IPS-11a (cell line): ENCODE data around the gene ITPK1.

Source experiments
- H3K4me3 ChIP-seq: one replicate; pipeline ENCODE4 v1.5.1; 2013; ENCODE audit warnings: low read depth, low read length, control low read depth

The ITPK1 gene

DNA sequence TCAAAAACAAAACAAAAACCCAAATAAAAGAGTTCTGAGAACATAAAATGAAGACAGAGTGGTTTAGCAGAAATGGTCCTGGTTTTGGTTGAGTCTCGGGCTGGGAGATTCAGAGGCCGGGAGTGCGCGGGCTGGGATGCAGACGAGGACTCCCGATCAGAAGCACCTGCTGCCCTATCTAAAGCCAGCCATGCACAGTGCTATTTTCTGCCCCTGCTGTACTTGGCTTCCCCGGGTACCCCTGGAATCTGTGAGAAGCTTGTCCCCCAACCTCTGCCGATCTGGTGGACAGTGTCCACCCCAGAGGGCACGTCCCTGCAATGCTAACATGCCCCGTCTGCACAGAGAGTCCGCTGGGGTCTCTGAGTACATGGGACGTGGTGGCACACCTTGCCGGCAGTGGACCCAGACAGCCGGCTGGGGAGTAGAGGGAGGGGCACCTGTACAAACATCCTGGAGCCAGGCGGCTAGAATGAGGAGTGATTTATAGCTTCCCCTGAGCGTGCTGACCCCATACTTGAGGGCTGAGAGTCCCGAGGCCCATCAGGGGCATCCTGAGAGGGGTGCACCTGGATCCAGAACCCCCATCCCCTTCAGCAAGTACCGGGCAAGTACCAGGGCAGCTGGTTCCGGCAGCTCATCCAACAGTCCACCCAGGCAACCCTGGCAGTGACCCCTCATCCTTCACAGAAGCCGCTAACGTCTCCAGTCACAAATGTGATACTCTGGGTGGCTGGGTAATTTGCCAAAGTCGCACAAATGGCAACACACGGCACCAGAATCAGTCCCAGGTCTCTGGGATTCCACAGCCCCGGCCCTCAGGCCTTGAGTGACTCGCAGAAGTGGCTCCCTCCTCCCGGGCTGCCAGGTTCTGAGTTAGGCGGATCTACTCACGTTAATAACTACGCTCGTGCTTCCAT, 155.7 kb downstream of the ITPK1 start:
- H3K4me3 ChIP-seq: no peak overlapping the region

DNA sequence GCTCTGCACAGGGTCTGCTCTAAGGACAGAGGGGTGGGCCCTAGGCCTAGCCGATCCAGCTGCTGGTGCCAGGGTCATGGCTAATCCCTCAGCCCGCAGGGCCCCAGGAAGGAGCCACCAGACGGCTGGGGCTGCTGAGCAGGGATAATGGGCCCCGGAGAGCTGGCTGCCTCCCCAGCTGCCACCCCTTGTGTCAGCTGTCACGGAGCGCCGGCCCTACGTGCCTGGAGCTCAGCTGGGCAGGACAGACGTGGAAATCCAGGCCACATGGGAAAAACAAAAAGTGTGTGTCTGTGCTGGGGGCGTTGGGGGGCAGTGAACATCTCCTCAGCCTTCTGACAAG, 156.6 kb downstream of the ITPK1 start:
- no peak overlapping the region for H3K4me3 ChIP-seq

DNA sequence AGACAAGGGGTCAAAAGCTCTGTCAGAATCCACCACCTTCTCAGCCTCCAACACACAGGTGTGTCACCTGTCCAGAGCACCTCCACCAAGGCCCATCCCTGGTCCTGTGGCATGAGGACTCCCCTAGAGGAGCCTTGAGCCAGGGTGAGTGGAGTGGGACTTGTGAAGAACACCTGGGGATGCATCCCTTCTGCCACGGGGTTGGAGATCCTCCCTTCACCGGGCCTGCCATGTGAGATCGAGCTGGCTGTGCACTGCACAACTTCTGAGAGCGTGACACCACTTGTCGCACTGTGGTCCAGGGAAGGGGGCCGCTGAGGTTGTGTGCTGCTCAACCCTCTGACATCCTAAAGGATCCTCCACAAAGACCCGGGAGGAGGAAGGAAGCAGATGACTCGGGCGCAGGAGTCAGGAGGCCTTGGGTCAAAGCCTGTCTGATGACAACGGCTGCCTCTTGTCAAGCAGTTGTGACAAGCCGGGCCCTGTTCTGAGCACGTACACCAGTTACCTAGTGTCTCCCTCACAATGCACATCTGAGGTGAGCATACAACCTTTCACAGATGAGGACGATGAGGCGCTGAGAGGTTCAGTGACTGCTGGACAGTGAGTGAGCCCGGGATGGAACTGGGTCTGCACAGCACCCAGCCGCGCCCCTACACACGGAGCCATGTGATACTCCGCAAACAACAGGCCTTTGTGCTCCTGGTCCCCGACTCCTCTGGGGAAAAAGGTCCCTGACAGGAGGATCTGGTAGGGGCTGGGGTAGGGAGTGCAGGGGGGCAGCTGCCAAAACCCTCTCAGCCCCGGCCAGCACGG, 157.1 kb downstream of the ITPK1 start:
- H3K4me3 ChIP-seq: no peak overlapping the region

DNA sequence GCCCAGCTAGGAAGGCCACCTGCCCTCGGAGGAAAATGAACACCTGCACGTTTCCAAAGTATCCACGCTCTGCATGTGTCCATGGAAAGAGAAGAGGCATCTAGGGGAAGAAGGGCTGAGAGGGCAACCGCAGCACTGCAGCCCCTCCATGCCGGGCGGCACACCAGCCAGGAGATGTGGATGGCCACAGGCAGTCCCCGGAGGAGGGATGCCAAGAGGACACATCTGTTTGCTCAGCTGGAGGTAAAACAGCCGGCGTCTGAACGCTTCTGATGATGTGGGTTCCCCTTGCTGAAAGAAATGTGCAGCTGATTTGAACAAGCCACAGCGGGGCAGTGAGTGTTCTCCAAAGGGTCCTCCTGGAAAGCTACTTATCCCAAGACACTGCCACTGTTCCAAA, 158.8 kb downstream of the ITPK1 start:
- H3K4me3 ChIP-seq: no peak overlapping the region

DNA sequence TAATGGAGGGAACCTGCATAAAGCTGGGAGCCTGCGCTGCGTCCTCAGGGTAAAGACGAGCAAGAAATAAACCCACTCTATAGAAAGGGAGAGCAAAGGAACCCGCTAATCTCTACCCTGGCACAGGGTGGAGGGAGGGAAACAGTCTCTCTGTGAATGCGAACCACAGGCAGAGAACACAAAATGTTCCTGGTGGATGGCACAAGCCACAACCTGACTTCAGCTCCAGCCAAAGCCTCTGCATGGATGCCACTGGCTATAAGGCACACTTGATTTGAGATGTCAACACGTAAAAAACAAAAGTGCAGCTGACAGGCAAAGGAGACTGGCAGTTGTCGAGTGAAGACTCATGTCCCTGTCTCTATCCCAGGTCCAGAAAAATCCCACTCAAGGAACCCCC, 160.3 kb downstream of the ITPK1 start:
- H3K4me3 ChIP-seq: no peak overlapping the region

DNA sequence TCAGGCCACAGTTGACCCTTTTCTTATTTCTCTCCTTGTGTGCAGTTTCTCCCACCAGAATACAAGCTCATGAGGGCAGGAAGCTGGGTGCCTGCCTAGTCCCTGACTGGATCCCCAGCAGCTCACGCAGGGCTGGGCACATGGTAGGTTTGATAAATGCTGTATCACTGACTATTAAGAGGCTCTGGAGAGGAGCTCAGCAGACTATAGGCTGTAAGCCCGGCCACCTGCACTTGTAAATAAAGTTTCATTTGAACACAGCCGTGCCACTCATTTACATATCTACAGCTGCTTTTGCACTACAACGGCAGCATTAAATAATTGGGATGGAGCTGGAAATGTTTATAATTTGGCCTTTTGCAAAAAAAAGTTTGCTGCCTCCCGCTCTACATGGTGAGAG, 160.8 kb downstream of the ITPK1 start:
- no peak overlapping the region for H3K4me3 ChIP-seq

DNA sequence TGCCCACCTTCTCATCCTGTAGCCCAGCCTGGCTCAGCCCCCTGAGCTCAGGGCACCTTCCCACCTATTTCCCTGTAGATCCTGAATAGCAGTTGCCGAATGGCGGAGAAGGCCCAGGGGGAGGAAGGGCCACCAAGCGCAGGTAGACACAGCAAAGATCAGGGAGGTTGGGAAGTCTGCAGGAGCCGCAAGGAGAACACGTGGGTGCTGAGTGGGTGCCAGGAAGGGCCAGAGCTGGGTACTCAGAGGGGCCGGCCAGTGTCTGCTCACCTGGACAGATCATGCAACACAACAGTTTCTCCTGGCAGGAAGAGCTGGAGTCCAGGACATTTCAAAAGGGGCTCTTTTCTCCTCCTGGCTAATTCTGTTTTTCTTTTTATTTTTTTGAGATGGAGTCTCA, 162.2 kb downstream of the ITPK1 start:
- H3K4me3 ChIP-seq: no peak overlapping the region

DNA sequence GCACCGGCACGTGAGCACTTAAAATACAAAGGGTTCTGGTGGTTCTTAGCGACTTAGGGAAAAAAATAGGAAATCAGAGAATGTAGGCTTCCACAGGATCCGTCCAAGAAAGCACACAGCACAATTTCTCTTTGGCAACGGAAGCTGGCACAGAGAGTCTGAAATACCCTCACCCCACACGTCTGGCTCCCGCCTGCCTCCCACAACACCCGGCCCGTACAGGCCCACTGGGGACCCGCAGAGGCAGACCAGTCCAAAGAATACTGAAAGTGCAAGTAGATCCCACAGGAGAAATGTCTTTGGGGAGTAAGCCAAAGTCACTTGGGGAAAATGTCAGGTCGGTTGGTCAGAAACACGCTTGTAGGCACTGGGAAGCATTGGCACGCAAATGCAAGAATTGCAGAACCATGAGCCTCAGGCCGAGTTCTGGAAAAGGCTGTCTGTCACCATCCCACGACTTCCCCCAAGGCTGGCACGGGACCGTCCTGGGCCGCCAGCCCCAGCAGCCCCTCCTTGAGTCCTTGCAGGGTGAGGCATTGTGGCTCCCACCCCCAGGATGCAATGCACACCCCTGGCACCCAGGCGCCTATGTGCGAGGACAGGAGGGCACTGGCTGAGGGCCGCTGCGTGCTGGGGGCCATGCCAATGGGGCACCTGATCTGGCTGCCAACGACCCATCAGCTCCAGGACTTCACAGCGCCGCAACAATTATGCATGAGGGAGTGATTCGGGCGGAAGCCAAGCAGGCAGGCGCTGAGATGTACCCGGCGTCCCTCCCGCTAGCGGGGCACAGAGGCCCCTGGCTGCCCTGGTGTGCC, 163.0 kb downstream of the ITPK1 start:
- H3K4me3 ChIP-seq: no peak overlapping the region

DNA sequence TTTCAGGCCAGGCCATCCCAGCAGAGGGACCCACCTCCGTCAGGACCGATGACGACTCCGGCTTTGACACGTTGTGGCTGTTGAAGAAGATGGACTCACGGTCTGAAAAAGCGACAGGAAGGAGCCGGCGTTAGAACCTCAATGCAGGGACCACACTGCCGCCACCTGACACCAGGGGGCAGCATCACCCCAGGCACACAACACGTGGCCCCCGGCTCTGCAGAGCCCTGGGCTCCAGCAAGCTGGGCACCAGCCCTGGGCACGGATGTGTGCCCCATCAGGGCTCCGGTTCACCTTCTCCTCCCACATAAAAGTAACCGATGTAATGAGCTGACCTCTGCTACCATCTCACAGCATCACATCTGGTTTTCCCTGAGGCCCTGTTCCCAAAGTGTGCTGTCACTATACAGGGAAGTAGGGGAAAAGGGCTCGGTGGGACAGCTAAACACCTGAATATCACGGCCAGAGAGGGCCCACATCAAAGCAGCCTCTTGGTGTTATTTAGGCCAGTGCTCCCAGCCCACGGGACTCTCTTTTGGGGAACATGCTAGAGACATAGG, 163.7 kb downstream of the ITPK1 start:
- H3K4me3 ChIP-seq: no peak overlapping the region

DNA sequence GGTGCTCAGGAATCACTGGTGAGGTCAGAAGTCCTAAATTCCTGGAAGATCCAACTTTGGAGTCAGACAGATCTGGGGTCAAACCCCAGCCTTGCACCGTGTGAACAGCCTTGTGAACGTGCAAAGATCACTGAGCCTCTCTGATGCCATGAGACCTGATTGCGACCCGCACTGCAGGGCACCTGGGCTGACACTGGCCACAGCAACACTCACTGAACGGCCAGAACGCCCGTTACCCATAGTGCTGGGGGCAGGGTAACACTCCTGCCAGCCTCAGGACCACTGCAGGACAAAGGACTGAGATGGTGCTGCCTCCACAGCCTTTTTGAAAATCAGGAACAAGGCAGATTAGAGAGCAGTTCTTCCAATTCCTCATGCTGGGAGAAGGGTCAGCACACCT, 164.5 kb downstream of the ITPK1 start:
- H3K4me3 ChIP-seq: no peak overlapping the region

DNA sequence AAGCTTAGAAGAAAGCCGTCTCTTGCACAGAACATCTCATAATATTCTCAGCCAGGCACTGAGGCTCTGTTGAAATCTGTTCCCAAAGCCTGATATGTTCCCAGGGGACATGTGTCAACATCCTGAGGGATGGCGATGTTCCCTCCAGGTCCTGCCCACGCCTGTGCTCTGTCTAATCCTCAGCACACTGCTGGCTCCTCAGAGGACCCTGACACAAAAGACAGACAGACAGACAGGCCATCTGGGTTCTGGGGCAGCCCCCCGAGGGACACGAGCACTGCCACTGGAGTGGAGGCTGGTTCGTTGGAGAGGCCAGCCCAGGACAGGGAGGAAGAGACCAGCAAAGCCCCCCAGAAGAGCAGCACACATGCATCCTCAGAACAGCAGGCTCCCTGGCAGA, 165.0 kb downstream of the ITPK1 start:
- no peak overlapping the region for H3K4me3 ChIP-seq

DNA sequence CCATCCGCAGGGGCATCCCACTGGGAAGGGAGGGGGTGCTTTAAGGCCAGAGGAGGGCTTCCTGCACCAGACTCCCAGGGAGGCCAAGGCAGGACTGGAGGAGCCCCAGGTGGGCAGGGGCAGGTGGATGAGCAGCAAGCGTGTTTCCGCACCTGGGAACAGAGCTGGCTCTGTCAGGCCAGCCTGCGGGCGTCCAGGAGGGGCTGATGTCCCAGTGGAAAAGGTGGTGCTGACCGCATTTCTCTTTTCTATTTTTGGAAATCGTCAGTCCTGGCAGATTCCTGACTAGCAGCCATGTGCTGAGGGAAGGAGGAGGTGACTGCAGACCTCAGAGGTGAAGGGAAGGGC, 165.6 kb downstream of the ITPK1 start:
- H3K4me3 ChIP-seq: no peak overlapping the region

DNA sequence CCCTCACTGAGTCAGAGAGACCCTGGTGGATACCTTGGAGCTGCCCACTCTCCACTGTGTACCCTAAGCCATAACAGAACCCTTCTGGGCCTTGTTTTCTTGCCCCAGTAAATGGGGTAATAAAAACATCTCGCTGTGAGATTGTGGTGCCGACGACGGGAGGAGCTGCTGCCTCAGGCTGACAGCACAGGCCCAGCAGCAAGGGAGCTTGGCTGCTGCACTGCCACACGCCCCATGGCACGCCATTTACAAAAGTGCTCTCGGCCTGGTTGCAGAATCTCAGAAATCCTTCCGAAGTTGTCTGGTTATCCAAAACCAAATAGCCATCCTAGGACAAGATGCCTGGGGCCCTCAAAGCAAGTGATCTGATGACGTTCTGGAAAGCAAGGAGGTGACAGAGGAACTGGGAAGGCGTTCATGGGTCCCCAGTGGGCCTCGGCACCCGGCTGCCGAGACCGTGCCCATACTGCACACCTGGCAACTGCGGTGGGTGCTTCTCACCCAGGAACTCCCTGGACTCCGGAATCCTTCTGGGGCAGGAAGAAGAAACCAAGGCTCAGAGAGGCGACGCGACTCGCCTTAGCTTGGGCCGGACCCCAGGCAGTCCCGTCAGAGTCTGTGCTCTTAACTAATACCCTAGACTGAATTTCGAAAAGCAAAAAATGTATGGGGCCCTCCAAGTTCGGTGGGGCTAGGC, 166.1 kb downstream of the ITPK1 start:
- no peak overlapping the region for H3K4me3 ChIP-seq

DNA sequence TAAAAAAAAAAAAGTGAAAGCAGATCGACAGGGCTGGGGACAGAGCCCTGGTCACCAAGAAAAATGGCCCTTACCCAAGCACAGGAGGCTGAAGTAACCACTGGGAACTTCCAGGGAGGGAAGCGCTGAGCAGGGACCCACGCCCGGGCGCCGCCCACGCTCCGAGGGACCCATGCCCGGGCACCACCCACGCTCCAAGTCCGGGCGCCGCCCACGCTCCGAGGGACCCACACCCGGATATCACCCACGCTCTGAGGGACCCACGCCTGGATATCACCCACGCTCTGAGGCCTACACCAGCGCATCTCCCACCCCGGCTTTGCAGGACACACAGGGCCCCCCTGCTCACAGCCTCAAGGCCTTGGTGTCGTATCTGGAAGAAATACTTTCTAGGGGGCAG, 167.1 kb downstream of the ITPK1 start:
- H3K4me3 ChIP-seq: no peak overlapping the region

DNA sequence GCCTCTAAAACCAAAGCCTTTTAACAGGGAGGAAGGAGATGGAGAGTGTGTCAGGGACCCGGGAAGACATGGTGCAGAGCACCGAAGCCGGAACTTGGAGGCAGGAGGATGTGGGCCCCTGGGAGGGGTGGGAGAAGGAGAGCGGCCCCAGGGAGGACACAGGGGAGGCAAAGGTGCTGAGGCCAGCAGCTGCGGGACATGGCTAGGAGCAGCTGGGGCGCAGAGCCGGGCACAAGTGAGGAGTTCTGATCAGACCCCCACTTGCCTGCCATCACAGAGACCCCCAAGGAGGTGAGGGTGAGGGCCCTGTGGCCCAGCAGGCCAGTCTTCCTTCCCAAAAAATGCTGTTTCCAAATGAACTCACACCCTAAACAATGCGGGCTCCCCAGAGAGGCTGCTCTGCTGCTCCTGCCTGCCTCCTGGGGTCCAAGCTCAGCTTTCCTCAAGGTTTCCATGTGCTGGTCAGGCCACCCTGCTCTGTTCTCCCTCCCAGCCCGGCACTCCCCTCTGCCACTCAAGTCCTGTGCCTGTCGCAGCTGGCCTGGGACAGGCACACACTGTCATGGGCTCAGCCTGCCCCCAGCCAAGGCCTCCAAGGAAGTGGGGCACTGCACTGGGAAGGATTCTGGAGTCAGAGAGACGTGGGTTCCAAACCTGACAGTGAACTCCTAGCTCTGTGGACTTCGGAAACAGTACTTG, 168.7 kb downstream of the ITPK1 start:
- no peak overlapping the region for H3K4me3 ChIP-seq

DNA sequence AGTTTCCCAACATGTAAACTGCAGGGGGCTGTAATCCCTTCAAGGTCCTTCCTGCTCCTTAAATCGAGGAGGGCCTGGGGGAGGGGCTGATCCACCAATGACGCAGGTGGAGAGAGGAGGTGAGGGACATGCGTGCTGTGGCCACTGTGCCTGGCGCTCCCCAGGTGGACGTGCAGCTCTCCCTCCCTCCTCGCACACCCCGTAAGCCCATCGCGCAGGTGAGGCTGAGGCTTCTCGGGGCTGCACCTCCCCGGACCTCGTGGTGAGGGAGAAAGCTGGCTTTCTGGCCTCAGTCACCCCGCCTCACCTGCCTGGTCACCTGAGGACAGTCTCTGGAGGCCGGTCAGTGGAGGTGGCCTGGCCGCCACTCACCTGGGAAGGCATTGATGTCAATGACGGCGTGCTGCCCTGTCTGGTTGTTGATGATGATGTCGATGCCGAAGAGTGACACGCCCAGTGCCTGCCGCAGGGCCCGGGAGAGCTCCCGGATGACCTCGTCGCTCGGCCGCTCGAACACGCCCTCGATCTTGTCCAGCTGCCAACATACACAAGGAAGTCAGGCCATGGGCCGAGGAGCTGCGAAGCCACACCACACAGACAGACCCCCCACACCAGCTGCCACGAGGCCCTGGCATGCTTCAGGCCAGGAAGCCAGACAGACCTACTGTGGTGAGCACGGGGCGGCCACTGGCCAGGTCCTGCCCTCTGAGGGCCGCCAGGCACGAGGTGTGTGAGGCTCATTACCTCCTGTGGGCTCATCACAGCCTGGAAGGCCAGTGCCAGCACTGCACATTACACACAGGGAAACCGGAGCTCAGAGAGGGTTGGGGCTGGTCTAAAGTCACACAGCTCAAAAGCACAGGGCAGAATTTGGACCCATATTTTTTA, 169.5 kb downstream of the ITPK1 start:
- H3K4me3 ChIP-seq: no peak overlapping the region

DNA sequence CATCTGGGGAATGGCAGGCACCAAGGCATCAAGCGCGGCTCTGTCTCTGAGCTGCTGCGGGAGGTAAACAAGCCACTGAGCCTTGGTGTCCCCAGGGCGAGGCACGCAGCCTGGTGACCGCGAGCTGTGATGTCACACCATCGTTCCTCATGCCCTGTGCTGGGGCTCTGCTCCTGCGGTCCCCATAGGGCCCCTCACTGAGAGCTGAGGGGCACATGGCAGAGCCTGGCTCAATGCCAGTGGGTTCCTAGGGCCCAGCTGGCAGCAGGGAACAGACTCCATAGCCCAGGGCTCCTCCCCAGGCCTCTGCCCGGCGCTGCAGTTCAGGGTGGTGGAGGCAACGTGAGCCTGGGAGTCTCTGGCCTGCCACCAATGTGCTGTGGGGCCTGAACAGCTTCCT, 170.2 kb downstream of the ITPK1 start:
- H3K4me3 ChIP-seq: no peak overlapping the region

DNA sequence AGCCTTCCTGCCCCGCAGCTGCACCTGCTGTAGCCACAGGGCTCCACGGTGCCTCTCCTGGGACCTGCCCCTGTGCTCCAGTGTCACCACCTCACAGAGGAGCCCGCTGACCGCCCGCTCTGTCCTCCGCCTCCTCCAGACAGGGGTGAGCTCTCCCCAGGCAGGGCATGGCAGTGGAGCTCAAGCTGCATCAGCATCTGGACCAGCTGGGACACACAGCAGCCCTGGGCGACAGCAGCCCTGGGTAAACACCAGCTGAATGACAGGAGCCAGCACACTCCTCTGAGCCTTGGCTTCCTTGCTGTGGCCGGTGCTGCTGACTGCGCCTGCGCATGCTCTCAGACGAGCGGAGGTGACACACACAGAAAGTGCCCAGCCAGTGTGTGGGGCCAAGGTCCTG, 170.7 kb downstream of the ITPK1 start:
- no peak overlapping the region for H3K4me3 ChIP-seq
